DMS 273 (cell line): ENCODE measurements around the gene SORL1.
"Not testable (repeated sequence)": the region's sequence is repeated elsewhere in the genome, so short reads cannot be mapped to it uniquely, and the experiment has no call there.

ENCODE experiments used
- DNase-seq: peaks from one replicate; lab custom pipeline; 2025; ENCODE audit not compliant: unreplicated experiment; lab: John Stamatoyannopoulos, UW

Gene SORL1

GRCh38 chr11:121615501-121615900, 163.4 kb downstream of the SORL1 start:
- no peak for DNase-seq

DNA sequence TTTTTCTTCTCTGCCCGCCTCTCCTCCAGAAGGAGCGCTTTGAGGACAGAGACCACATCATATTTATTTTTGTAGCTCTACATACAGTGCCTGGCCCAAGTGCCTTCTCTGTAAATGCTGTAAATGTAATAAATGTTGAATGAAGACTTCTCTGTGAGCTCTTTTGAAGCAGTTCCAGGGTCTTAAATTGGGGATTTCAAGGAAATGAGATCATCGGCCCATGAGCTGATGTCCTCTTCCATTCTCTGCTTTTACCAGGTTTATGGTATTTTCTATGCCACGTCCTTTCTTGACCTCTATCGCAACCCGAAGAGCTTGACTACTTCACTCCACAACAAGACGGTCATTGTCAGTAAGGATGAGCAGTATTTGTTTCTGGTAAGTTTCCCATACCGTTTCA, 166.4 kb downstream of the SORL1 start:
- no peak for DNase-seq

- no peak for DNase-seq
These were observed 173.8 kb downstream of the SORL1 start for GRCh38 chr11:121625777-121626506.

DNA sequence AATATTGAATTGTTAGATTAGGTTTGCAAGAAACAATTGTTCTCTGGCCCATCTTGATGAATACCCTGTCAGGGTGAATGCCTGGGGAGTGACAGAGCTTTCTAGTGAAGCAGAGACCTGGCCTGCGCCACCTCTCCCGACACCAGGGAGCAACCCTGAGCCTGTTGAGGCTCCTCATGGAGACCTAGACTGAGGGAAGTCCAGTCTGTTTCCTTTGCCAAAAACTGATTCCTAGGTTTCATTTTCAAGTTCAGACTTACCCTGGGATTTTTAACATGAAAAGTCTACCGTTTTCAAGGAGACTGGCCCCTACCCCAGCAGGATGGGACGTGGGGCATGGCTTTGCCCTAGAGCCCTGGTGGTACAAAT, 174.4 kb downstream of the SORL1 start:
- DNase-seq = no peak

DNA sequence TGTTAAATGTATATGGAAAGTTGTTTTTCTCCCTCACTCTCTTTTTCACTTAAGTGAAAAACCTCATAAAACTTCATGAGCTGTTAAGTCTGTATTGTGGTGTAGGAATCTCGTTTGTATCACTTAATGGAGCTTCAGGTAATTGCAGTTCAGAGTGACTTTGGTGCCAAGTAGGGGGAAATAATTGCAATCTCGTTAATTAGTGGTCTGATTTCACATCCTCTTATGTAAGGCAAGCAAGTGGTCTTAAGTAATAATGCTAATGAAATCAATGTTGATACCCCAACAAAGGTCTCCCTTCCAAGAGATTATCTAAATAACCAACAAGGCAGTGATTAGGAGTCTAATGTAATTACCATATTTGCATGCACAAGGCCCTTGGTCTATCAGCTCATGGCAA, 174.9 kb downstream of the SORL1 start:
- no peak for DNase-seq

- no peak for DNase-seq
These were observed 177.9 kb downstream of the SORL1 start for GRCh38 chr11:121630041-121630440.

GRCh38 chr11:121631456-121631855, 179.3 kb downstream of the SORL1 start:
- no peak for DNase-seq

GRCh38 chr11:121634273-121634672, 182.2 kb downstream of the SORL1 start:
- no peak for DNase-seq

GRCh38 chr11:121634889-121635288, 182.8 kb downstream of the SORL1 start:
- DNase-seq = no peak

DNA sequence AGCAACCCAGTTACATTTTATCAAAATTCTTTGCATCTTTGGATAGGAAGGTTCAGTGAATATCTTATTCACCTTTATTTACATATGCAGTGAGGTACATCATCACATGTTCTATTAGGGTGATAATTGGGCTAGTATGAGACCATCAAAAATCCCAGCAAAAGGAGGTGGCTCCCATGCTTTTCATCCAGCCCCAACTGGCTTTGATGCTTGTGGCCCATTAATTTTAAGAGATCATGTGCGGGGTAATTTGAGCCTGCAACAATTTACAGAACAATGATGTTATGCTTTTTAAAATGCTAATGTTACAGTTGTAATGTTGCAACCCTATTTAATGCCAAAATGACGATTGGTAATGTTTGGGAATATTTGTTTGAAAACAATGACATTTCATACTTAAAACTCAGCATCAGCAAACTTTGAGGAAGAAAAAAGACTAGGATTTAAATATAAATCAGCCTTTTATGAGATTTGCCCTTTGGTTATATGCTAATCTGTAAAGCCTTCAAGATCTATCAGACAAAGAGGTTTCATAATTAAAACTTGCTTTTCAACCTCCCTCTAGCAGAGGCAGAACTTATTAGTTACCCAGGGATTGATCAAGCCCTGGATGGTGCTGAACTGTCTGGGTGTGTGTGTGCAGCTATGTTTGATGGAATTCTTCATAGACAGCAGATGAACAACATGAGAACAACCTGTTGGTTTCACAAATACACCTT, 184.1 kb downstream of the SORL1 start:
- DNase-seq = no peak

DNA sequence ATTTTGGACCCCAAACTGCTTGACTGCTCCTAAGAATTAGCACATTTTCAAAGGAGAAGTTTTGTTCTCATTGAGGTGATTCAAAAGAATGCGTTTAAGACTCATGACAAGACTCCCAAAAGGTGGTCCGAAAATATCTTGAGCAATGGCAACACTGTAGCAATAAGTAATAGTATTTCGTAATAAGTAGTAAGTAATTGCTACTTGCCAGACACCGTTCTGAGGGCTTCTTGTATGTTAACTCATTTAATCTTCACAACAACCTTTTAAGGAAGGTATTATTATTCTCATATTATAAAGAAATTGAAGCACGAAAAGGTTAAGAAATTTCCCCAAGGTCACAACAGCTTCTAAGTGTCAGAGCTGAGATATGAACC, 184.7 kb downstream of the SORL1 start:
- no peak for DNase-seq

DNA sequence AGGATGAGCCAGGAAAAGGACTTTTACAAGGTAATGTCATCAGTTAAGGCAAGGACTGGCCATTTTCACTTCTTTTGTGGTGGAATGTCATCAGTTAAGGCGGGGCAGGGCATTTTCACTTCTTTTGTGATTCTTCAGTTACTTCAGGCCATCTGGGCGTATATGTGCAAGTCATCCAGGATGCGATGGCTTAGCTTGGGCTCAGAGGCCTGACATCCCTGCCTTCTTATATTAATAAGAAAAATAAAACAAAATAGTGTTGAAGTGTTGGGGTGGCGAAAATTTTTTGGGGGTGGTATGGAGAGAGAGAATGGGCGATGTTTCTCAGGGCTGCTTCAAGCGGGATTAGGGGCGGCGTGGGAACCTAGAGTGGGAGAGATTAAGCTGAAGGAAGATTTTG, 185.5 kb downstream of the SORL1 start:
- not testable (repeated sequence) for DNase-seq

DNA sequence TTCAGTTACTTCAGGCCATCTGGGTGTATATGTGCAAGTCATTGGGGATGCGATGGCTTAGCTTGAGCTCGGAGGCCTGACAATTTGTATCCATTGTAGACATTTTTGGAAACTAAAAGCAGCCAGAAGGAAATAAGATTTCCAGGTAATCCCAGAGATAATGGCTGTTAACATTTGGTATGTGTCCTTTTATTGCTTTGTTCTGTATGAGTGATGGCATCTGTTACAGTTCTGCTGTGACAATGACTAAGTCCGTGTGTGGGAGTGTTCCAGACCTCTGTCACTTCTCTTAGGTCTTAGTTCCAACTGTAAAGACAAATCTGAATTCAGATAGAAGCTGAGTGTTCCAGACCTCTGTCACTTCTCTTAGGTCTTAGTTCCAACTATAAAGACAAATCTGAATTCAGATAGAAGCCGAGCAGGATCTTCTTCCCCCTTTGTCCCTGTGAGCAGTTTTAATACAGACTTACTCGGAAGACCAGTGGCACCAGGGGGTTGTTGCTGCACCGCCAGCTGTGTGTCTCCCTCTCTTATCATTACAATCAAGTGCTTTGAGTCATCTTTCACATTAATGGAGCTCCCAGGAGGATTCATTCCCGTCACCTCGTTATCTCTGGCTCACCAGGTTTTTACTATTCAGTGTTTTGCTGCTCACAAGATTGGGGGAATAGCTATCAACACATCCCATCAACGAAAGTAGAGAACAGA, 191.5 kb downstream of the SORL1 start:
- no peak for DNase-seq

- no peak for DNase-seq
These were observed 192.0 kb downstream of the SORL1 start for GRCh38 chr11:121644187-121644512.

- no peak for DNase-seq
These were observed 192.9 kb downstream of the SORL1 start for GRCh38 chr11:121645001-121645400.

DNA sequence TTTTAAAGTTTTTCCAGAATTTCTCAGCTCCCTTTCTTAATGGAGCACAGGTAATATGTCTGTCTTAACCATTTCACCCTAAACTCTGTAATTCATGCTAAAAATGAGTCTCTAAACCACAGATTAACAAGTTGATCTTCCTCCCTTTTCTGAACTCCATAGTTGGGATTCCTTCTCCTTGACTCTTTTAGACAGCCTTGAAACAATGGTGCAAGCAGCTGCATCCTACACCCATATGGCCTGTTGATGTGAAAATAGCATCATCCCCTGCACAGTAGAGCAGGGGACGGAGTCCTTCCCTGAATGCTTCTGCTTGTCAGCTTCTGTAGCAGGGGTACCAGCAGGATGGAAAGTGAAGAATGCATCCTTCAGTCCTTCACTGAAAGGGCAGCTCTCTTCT, 193.5 kb downstream of the SORL1 start:
- no peak for DNase-seq

GRCh38 chr11:121648306-121648705, 196.2 kb downstream of the SORL1 start:
- DNase-seq = no peak

- no peak for DNase-seq
These were observed 197.7 kb downstream of the SORL1 start for GRCh38 chr11:121649798-121650197.

GRCh38 chr11:121650351-121651256, 198.5 kb downstream of the SORL1 start:
- DNase-seq = no peak

DNA sequence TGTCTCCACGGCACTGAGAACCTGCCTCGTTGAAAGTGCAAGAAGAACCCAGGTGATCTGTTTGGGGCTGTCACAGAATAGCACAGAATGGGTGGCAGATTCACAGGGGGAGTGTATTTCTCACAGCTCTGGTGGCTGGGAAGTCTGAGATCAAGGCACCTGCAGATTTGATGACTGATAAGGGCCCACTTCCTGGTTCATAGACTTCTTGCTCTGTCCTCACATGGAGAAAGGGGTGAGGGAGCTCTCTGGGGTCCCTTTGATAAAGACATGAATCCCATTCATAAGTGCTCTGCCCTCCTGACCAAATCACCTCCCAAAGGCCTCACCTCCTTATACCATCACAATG, 199.1 kb downstream of the SORL1 start:
- no peak for DNase-seq

DNA sequence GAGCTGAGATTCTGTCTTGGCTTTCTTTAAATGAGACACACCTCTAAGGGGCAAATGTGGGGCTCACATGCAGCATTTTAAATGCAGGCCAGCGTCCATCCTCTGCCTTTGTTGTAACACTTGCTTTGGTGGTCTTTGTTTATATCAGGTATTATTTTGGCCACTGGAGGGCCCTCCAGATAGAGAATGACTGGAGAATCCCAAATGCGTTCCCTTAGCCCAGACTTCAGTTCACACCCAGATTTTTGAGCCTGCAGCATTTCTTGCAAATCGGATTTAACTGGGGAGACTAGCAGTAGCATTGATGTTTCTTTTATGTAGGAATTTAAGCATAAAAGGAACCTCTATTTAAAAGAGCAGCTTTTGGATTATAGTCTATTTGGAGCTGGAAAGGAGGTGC, 200.9 kb downstream of the SORL1 start:
- peak; percentile 31 for DNase-seq
